ENCODE results near the gene ATP9B. TPM values are rescaled to one million over a fixed set of nuclear protein-coding genes. Genes with fewer than 3 reads are reported as not detected.

Gene ATP9B
- total RNA-seq, 2 experiments from 2014 or later: 61.9 to 63.5 TPM

GRCh38 chr18:79404567-79404910, 335.3 kb downstream of the ATP9B start:
- Mint-ChIP-seq H3K36me3 (ENCODE audit: low read depth) (peaks cover 51% of the 10 kb centered on the region), H3K27me3 (no peaks in the 10 kb centered on the region), H3K4me1 (ENCODE audit: low read depth) (peaks cover 59% of the 10 kb centered on the region), H3K4me3 (peak overlapping the region; percentile 90), H3K9me3 (no peaks in the 10 kb centered on the region), H3K27ac (peak overlapping the region; percentile 96)
- no peak for TF ChIP-seq CTCF (IDR thresholded peaks at IDR 0.05)
- Histone ChIP-seq H3K36me3 (ENCODE audit: insufficient read depth, low read length) (peaks cover 10% of the 10 kb centered on the region), H3K27me3 (ENCODE audit: control insufficient read depth in 1 of 2, insufficient read depth in 2 of 2, low read length in 2 of 2) (no peaks in the 10 kb centered on the region), H3K27ac (ENCODE audit: low read depth in 1 of 2, low read length in 2 of 2) (peak overlapping the region; percentile 92 to 97), H3K9me3 (ENCODE audit: control insufficient read depth in 1 of 2, insufficient read depth in 1 of 2, low read length in 2 of 2) (no peaks in the 10 kb centered on the region), H3K4me1 (ENCODE audit: insufficient read depth, low read length) (peaks cover 67% of the 10 kb centered on the region), H3K4me3 (ENCODE audit: low read length) (peak overlapping the region; percentile 40)
- ChIA-PET POLR2A (interaction anchor here (0.9 to 4.2 kb wide), 7 partner anchors 8 to 197 kb away, joined by 3 to 51 read pairs (median 11); partner anchors contain the start of gene NFATC1), CTCF (interaction anchor here (1.8 to 1.9 kb wide), 2 partner anchors 8 to 11 kb away, joined by 8 to 18 read pairs; partner anchors contain the start of gene NFATC1)
- intact Hi-C loops (cut with DNase I, micrococcal nuclease): loop anchor here in 1 of 2 experiments (10.0 kb wide), 1 partner anchor 630 kb away; the partner anchor contains the start of gene RBFA
- DNase-seq (peak in 6 of 14 experiments; percentile 42 to 79 (median 60)), ATAC-seq (ENCODE audit: poor library complexity) (peak; percentile 6)

- TF ChIP-seq CTCF (IDR thresholded peaks at IDR 0.05): no peak
- ATAC-seq (ENCODE audit: poor library complexity) (no peak), DNase-seq (peak in 6 of 14 experiments; percentile 44 to 74 (median 56))
- Histone ChIP-seq H3K36me3 (ENCODE audit: insufficient read depth, low read length) (peaks cover 17% of the 10 kb centered on the region), H3K4me3 (ENCODE audit: low read length) (peak overlapping the region; percentile 40), H3K27ac (ENCODE audit: low read depth in 1 of 2, low read length in 2 of 2) (peak overlapping the region; percentile 92 to 97), H3K27me3 (ENCODE audit: control insufficient read depth in 1 of 2, insufficient read depth in 2 of 2, low read length in 2 of 2) (no peaks in the 10 kb centered on the region), H3K9me3 (ENCODE audit: control insufficient read depth in 1 of 2, insufficient read depth in 1 of 2, low read length in 2 of 2) (no peaks in the 10 kb centered on the region), H3K4me1 (ENCODE audit: insufficient read depth, low read length) (peaks cover 64% of the 10 kb centered on the region)
- Mint-ChIP-seq H3K9me3 (no peaks in the 10 kb centered on the region), H3K27ac (peak overlapping the region; percentile 96), H3K36me3 (ENCODE audit: low read depth) (peaks cover 51% of the 10 kb centered on the region), H3K4me3 (peak overlapping the region; percentile 90), H3K27me3 (no peaks in the 10 kb centered on the region), H3K4me1 (ENCODE audit: low read depth) (peaks cover 59% of the 10 kb centered on the region)
- CTCF ChIA-PET: interaction anchor here (0.8 to 1.9 kb wide), 6 partner anchors 9 to 118 kb away, joined by 3 to 18 read pairs (median 6); partner anchors contain the start of gene NFATC1
- intact Hi-C loops (cut with DNase I, micrococcal nuclease): loop anchor here (5.0 to 10.0 kb wide), 2 partner anchors 37 to 630 kb away; partner anchors contain the start of gene RBFA (in 1 of the 2)
- POLR2A ChIA-PET: interaction anchor here (0.9 to 4.2 kb wide), 13 partner anchors 9 to 628 kb away, joined by 3 to 51 read pairs (median 4); partner anchors contain the start of gene NFATC1
These were observed 336.0 kb downstream of the ATP9B start for GRCh38 chr18:79405019-79405780.

GRCh38 chr18:79405781-79406575, 336.8 kb downstream of the ATP9B start:
- ChIA-PET POLR2A (interaction anchor here (0.9 to 4.2 kb wide), 12 partner anchors 9 to 628 kb away, joined by 3 to 51 read pairs (median 4); partner anchors contain the start of gene NFATC1), CTCF (interaction anchor here (0.8 to 1.9 kb wide), 6 partner anchors 9 to 118 kb away, joined by 3 to 18 read pairs (median 6); partner anchors contain the start of gene NFATC1)
- H3K4me1 ChIP-seq (ENCODE audit: insufficient read depth, low read length): peaks cover 63% of the 10 kb centered on the region
- no peaks in the 10 kb centered on the region for H3K27me3 Mint-ChIP-seq
- peak; percentile 78 to 98 (median 86) for DNase-seq
- peak; percentile 76 for ATAC-seq (ENCODE audit: poor library complexity)
- H3K4me3 ChIP-seq (ENCODE audit: low read length): peak overlapping the region; percentile 40
- no peaks in the 10 kb centered on the region for H3K9me3 Mint-ChIP-seq
- H3K27me3 ChIP-seq (ENCODE audit: control insufficient read depth in 1 of 2, insufficient read depth in 2 of 2, low read length in 2 of 2): no peaks in the 10 kb centered on the region
- peaks cover 48% of the 10 kb centered on the region for H3K36me3 Mint-ChIP-seq (ENCODE audit: low read depth)
- TF ChIP-seq CTCF (IDR thresholded peaks at IDR 0.05): peak; percentile 16
- peaks cover 56% of the 10 kb centered on the region for H3K4me1 Mint-ChIP-seq (ENCODE audit: low read depth)
- H3K27ac ChIP-seq (ENCODE audit: low read depth in 1 of 2, low read length in 2 of 2): peak overlapping the region; percentile 92 to 97
- H3K9me3 ChIP-seq (ENCODE audit: control insufficient read depth in 1 of 2, insufficient read depth in 1 of 2, low read length in 2 of 2): no peaks in the 10 kb centered on the region
- H3K4me3 Mint-ChIP-seq: peak overlapping the region; percentile 90
- H3K36me3 ChIP-seq (ENCODE audit: insufficient read depth, low read length): peaks cover 24% of the 10 kb centered on the region
- H3K27ac Mint-ChIP-seq: peak overlapping the region; percentile 96
- intact Hi-C loops (cut with DNase I, micrococcal nuclease): loop anchor here (5.0 to 10.0 kb wide), 2 partner anchors 36 to 629 kb away; partner anchors contain the start of gene RBFA (in 1 of the 2)

Data from CD4-positive, alpha-beta T cell (primary cell).